T47D (cell line): ENCODE results near the gene TEKT5.
"Not testable (repeated sequence)": the region's sequence is repeated elsewhere in the genome, so short reads cannot be mapped to it uniquely, and the experiment has no call there.

Experiments used
- DNase-seq, 2 experiments: peaks; one replicate each; pipeline versions ENCODE4 v3.0.0 to v3.0.0-alpha.2; 2011 to 2012; ENCODE audit warnings: low read depth in 1 of 2, low spot score in 1 of 2
- JUND ChIP-seq: IDR thresholded peaks from 2 replicates; pipeline ENCODE4 v1.6.1; 2012; ENCODE audit warnings: low read depth
- in situ Hi-C: cut with HindIII; loops from 2 replicates; pipeline ENCODE4 v1.10.0; 2016; ENCODE audit warnings: low sequenced_read_pairs, low pct_unique_long_range_greater_than_20kb

The TEKT5 gene

GRCh38 chr16:10664720-10665126 lies 30.0 kb downstream of the TEKT5 start:
- no peak for TF ChIP-seq JUND
- in situ Hi-C loops: no loop called here

GRCh38 chr16:10663744-10664143 lies 31.0 kb downstream of the TEKT5 start:
- in situ Hi-C loops: no loop called here
- no peak for TF ChIP-seq JUND

More at GRCh38 chr16:10664720-10665126, 30.0 kb downstream of the TEKT5 start:
- no peak for DNase-seq

DNA sequence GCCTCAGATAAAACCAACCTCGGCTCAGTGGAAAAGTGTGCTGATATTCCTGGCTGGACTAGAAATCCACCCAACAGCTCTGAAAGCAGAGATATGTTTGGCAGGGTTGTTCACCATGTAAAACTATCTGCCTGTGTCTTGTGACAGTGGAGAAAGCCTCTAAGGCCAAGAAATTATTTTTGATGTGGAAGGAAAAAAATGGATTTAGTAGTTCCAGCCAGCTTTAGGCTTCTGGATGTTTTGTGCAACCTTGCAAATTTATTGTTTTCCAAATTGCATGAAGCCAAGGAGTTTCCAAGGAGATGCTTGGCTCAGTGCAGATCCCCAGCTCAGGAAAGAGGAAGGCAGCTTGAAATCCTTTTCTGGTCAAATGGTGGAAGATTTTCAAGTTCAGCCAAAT lies 31.6 kb downstream of the TEKT5 start:
- no peak for TF ChIP-seq JUND

More at GRCh38 chr16:10663744-10664143, 31.0 kb downstream of the TEKT5 start:
- DNase-seq: no peak

GRCh38 chr16:10662212-10662611 lies 32.5 kb downstream of the TEKT5 start:
- TF ChIP-seq JUND: no peak
- in situ Hi-C loops: no loop called here
- DNase-seq: no peak

More for the DNA sequence above, 31.6 kb downstream of the TEKT5 start:
- in situ Hi-C loops: no loop called here
- no peak for DNase-seq

GRCh38 chr16:10661737-10662136 lies 33.0 kb downstream of the TEKT5 start:
- no peak for DNase-seq
- in situ Hi-C loops: no loop called here
- no peak for TF ChIP-seq JUND

DNA sequence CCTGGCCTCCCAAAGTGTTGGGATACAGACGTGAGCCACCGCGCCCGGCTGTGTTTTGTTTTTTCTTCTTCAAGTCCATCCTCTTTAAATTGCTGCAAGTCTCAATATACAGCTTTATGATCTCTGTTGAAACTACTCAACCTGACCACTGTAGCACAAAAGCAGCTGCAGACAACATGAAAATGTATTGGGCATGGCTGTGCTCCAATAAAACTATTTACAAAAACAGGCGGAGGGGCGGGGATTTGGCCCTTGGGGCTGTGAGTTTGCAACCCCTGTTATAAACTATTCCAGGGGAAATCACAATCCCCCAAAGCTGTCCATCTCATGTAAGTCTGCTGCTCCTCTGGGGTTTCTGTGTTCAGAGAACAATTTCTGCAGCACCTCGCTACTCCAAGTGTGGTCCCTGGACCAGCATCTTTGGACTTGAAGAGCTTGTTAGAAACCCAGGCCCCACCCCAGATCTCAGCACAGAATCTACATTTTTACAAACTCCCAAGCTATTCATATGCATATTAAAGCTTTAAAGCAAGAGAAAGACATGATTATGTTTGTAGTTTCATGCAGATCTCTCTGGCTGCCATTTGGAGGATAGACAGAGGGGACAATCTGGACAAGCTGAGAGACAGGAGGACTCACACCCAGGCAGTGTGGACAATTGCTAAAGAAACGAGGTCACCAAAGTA lies 33.6 kb downstream of the TEKT5 start:
- DNase-seq: no peak
- in situ Hi-C loops: no loop called here

GRCh38 chr16:10658943-10659342 lies 35.8 kb downstream of the TEKT5 start:
- TF ChIP-seq JUND: no peak
- in situ Hi-C loops: no loop called here

More for the DNA sequence above, 33.6 kb downstream of the TEKT5 start:
- TF ChIP-seq JUND: no peak

GRCh38 chr16:10657925-10658324 lies 36.8 kb downstream of the TEKT5 start:
- in situ Hi-C loops: no loop called here
- no peak for DNase-seq
- TF ChIP-seq JUND: no peak

More at GRCh38 chr16:10658943-10659342, 35.8 kb downstream of the TEKT5 start:
- DNase-seq: no peak

DNA sequence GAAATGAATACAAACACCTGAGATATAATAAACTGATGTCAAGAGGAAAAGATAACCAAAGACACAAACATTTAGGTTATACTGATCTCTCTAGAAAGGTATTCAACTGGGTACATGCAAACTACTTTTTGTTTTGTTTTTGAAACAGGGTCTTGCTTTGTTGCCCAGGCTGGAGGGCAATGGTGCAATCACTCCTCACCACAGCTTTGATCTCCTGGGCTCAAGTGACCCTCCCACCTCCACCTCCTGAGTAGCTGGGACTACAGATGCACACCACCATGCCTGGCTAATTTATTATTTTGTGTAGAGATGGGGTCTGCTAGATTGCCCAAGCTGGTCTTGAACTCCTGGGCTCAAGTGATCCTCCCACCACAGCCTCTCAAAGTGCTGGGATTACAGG lies 38.1 kb downstream of the TEKT5 start:
- in situ Hi-C loops: no loop called here
- no peak for DNase-seq
- TF ChIP-seq JUND: no peak

GRCh38 chr16:10655415-10655977 lies 39.2 kb downstream of the TEKT5 start:
- in situ Hi-C loops: no loop called here
- peak in 1 of 2 experiments; percentile 29 for DNase-seq
- TF ChIP-seq JUND: no peak

GRCh38 chr16:10654592-10655414 lies 39.9 kb downstream of the TEKT5 start:
- DNase-seq: no peak
- no peak for TF ChIP-seq JUND
- in situ Hi-C loops: no loop called here

DNA sequence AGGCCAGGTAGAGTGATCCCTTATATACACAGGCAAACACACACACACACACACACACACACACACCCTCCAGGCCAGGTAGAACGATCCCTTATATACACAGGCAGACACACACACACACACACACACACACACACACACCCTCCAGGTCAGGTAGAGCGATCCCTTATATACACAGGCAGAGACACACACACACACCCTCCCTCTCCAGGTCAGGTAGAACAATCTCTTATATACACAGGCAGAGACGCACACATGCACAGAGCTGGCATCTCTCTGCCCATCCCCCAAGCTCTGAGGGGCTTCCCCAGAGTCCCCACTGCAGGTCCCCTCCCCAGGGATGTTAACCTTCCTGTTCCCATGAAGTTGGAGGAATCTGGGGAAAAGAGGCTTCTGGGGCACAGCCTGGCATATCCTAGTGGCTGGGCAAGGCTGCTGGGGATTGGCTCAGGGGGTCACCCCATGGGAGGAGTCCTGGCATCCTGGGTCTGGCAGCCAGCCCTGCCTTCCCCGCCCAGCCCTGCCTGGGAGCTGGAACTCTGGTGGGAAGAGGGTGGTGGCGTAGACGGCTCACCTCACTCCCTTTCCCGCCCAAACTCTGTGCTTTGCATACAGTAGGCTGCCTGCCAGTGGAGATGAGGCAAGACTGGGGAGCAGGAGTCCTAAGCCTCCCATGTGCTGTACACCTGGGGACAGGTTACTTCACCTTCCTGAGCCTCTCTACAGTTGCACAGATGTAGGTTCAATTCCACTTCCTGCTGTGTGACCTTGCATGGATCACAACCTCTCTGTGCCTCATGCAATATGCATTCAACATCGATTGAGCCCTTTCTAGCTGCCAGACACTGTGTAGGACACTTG lies 41.8 kb downstream of the TEKT5 start:
- TF ChIP-seq JUND: no peak
- in situ Hi-C loops: no loop called here
- peak; percentile 67 to 97 for DNase-seq

DNA sequence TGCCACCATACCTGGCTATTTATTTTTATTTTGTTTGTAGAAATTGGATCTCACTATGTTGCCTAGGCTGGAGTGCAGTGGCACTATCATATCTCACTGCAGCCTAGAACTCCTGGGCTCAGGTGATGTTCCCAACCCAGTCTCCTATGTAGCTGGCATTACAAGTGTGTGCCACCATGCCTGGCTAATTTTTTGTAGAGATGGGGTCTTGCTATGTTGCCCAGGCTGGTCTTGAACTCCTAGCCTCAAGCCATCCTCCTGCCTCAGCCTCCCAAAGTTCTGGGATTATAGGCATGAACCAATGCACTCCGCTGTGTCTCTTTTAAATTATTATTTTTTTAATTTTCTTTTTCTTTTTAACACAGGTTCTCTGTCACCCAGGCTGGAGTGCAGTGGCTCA lies 45.6 kb downstream of the TEKT5 start:
- in situ Hi-C loops, DNase-seq: not testable (repeated sequence)
